ENCODE measurements around the gene FLVCR2.

The FLVCR2 gene

GRCh38 chr14:75539162-75539560 is 39.3 kb upstream of the FLVCR2 start:
- peak overlapping the region; percentile 15 for H3K4me3 ChIP-seq (ENCODE audit: low read depth, low read length)
- TF ChIP-seq, protein P1, sequence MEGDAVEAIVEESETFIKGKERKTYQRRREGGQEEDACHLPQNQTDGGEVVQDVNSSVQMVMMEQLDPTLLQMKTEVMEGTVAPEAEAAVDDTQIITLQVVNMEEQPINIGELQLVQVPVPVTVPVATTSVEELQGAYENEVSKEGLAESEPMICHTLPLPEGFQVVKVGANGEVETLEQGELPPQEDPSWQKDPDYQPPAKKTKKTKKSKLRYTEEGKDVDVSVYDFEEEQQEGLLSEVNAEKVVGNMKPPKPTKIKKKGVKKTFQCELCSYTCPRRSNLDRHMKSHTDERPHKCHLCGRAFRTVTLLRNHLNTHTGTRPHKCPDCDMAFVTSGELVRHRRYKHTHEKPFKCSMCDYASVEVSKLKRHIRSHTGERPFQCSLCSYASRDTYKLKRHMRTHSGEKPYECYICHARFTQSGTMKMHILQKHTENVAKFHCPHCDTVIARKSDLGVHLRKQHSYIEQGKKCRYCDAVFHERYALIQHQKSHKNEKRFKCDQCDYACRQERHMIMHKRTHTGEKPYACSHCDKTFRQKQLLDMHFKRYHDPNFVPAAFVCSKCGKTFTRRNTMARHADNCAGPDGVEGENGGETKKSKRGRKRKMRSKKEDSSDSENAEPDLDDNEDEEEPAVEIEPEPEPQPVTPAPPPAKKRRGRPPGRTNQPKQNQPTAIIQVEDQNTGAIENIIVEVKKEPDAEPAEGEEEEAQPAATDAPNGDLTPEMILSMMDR (IDR thresholded peaks at IDR 0.05; ENCODE audit: insufficient read depth, low read depth, low read length, missing control alignments): no peak
- DNase-seq (ENCODE audit: low read depth): peak; percentile 51

DNA sequence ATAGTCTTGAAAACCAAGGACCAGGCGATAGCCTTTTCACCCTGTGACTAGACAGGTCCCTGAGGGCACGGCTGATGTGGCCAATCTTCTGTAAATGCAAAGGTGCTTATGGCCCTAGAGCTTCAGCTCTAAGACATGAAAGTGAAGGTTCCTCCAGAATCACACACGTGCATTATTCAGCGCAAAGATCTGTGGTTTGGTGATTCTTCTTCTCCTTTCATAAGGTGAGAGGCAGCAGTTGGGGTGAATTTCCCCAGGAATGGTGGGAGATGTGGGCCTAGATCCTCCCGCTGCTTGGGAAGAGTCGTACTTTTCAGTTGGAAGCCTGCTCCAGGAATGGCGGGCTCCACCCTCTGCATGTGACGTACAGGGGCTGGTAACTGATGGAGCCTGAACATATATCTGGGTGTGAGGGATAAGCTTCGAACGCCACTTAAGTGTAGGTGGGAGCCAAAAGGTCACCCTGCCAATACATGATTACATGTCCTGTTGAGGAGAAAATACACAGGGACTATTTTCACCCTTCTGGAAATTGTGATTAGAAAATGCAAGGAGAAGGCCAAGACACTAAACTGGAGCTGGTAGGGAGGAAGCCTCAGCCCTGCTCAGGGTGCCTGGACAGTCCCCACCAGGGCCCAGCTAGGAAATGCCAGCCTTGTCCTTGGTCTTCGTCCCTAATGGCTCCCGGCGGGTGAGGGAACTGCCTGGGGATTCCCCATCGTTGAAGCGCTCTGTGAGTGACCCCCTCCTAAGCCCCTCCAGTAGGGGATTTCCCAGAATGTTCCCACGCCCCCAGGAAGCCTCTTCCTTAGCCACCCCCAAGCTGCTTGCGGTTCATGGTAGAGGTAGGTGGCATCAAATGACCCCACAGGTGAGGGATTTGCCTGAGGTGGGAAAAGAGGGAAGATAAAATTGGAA is 38.6 kb upstream of the FLVCR2 start:
- TF ChIP-seq, protein P1 (IDR thresholded peaks at IDR 0.05; ENCODE audit: insufficient read depth, low read depth, low read length, missing control alignments): no peak
- DNase-seq (ENCODE audit: low read depth): peak; percentile 90

DNA sequence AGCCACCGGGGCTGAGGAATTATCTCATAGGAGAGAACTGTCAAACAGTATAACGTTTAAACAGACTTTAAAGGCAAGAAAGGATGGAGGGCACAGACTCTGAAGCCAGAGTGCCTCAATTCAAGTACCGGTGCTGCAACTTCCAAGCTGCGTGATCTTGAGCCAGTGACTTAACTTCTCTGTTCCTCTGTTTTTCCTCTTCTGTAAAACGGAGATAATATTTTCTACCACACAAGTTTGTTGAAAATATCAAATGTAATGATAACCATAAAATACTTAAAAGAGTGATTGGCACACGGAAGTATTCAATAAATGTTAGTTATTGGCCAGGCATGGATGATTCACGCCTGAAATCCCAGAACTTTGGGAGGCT is 38.0 kb upstream of the FLVCR2 start:
- no peak for DNase-seq (ENCODE audit: low read depth)
- peak overlapping the region; percentile 29 for H3K4me3 ChIP-seq (ENCODE audit: low read depth, low read length)
- TF ChIP-seq, protein P1 (IDR thresholded peaks at IDR 0.05; ENCODE audit: insufficient read depth, low read depth, low read length, missing control alignments): no peak

More for the DNA sequence above, 38.6 kb upstream of the FLVCR2 start:
- peak overlapping the region; percentile 29 for H3K4me3 ChIP-seq (ENCODE audit: low read depth, low read length)

DNA sequence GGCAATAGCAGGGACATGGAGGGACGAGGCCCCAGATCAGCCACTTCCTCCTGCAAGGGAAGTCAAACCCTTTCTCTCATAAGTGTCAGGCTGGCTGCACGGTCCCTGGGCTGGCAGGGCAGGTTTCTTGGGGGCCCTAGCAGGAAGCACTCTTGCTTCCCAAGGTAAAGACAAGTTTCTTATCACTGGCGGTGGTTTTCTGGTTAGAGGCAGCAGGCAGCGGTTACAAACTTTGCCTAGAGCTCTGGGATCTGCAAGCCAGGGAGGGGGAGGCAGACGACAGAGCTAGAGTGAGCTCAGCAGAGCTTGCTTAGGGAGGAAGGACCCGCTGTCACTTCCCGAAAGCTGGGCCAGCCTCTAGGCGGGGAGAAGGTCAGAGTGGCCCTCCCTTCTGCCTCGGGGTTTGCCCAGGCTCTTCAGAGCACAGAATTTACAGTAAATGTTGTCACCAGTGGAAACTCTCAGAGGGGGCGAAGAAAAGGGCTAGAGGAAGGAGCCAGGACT is 35.8 kb upstream of the FLVCR2 start:
- TF ChIP-seq, protein P1 (IDR thresholded peaks at IDR 0.05; ENCODE audit: insufficient read depth, low read depth, low read length, missing control alignments): no peak
- peak overlapping the region; percentile 24 for H3K4me3 ChIP-seq (ENCODE audit: low read depth, low read length)
- DNase-seq (ENCODE audit: low read depth): peak; percentile 84

GRCh38 chr14:75543253-75543652 is 35.2 kb upstream of the FLVCR2 start:
- peak overlapping the region; percentile 10 for H3K4me3 ChIP-seq (ENCODE audit: low read depth, low read length)
- peak; percentile 47 for DNase-seq (ENCODE audit: low read depth)
- TF ChIP-seq, protein P1 (IDR thresholded peaks at IDR 0.05; ENCODE audit: insufficient read depth, low read depth, low read length, missing control alignments): no peak

DNA sequence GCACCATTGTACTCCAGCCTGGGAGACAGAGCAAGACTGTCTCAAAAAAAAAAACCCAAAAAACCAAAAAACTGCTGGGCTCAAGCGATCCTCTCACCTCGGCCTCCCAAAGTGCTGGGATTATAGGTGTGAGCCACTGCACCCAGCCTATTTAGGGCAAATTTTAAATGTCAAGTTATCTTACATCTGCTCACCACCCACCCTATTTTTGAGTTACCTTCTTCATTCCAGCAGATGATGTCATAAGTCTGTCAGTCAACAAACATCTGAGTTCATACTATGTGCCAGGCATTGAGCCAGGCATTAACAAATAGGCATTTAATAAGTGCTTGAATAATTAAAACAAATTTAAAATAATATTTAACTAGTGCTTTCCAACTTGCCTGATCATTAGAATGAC is 34.6 kb upstream of the FLVCR2 start:
- H3K4me3 ChIP-seq (ENCODE audit: low read depth, low read length): no peak overlapping the region
- DNase-seq (ENCODE audit: low read depth): no peak
- TF ChIP-seq, protein P1 (IDR thresholded peaks at IDR 0.05; ENCODE audit: insufficient read depth, low read depth, low read length, missing control alignments): no peak

Data from GM12865 (cell line).